PC-3 (cell line): ENCODE measurements around the gene SMPDL3A. TPM values are rescaled to one million over a fixed set of nuclear protein-coding genes. Genes with fewer than 3 reads are reported as not detected.

Experiments
- ATAC-seq: fragments of 200-7000 bp; cut with Tn5 transposase; 2 replicates; pipeline ENCODE4 v1.9.1; 2020; ENCODE audit warnings: mild to moderate bottlenecking, moderate library complexity
- BruUV-seq: library from RNA; stranded (reverse); fragments of 400-500 nt; replicated peaks from 2 replicates; lab custom pipeline; 2021; lab: Mats Ljungman, UMichigan
- CTCF ChIA-PET: fragments of 300-600 bp; sonication (Branson Sonifier 250); formaldehyde crosslinking; loops from one replicate; lab custom pipeline; 2022; ENCODE audit warnings: antibody characterized with exemption; lab: Charles Lee
- POLR2A ChIA-PET: fragments of 300-600 bp; sonication (Branson Sonifier 250); formaldehyde crosslinking; loops from one replicate; lab custom pipeline; 2022; ENCODE audit warnings: antibody characterized with exemption; ENCODE audit not compliant: unreplicated experiment; lab: Charles Lee
- DNase-seq: peaks from one replicate; pipeline ENCODE4 v3.0.0-alpha.2; 2015
- H2AFZ ChIP-seq: fragments of 300-600 bp; sonication (generic); 2 replicates; pipeline ENCODE4 v1.6.0; 2016; ENCODE audit warnings: antibody characterized with exemption, low read length
- H3F3A ChIP-seq: fragments of 300-600 bp; sonication (generic); one replicate; pipeline ENCODE4 v1.6.0; 2017; ENCODE audit warnings: antibody characterized with exemption, low read length, control low read depth, mild to moderate bottlenecking; ENCODE audit not compliant: unreplicated experiment
- H3K27ac ChIP-seq: fragments of 300-600 bp; sonication (generic); 2 replicates; pipeline ENCODE4 v1.5.1; 2016; ENCODE audit warnings: mild to moderate bottlenecking, low read length
- H3K27me3 ChIP-seq: fragments of 300-600 bp; sonication (generic); 2 replicates; pipeline ENCODE4 v1.6.1; 2016; ENCODE audit warnings: low read length, mixed read lengths
- H3K36me3 ChIP-seq: fragments of 300-600 bp; sonication (generic); 2 replicates; pipeline ENCODE4 v1.6.1; 2016; ENCODE audit warnings: low read depth, mixed run types, low read length, mixed read lengths
- H3K4me1 ChIP-seq: fragments of 300-600 bp; sonication (generic); 2 replicates; pipeline ENCODE4 v1.5.1; 2016; ENCODE audit warnings: low read length; ENCODE audit not compliant: insufficient read depth
- H3K4me2 ChIP-seq: fragments of 300-600 bp; sonication (generic); 2 replicates; pipeline ENCODE4 v1.6.0; 2016; ENCODE audit warnings: low read length
- H3K4me3 ChIP-seq: fragments of 300-600 bp; sonication (generic); 2 replicates; pipeline ENCODE4 v1.5.1; 2016; ENCODE audit warnings: mild to moderate bottlenecking, low read length, mixed read lengths
- H3K79me2 ChIP-seq: fragments of 300-600 bp; sonication (generic); 2 replicates; pipeline ENCODE4 v1.6.1; 2017; ENCODE audit warnings: low read length, mixed read lengths
- H3K9ac ChIP-seq: fragments of 300-600 bp; sonication (generic); 2 replicates; pipeline ENCODE4 v1.6.0; 2016; ENCODE audit warnings: mild to moderate bottlenecking, low read length
- H3K9me2 ChIP-seq: fragments of 300-600 bp; sonication (generic); replicated peaks from 2 replicates; pipeline ENCODE4 v1.6.1; 2016; ENCODE audit warnings: mixed run types, low read length, mixed read lengths
- H3K9me3 ChIP-seq: fragments of 300-600 bp; sonication (generic); 2 replicates; pipeline ENCODE4 v1.6.1; 2016; ENCODE audit warnings: low read length, mixed read lengths
- H4K20me1 ChIP-seq: fragments of 300-600 bp; sonication (generic); 2 replicates; pipeline ENCODE4 v1.6.1; 2016; ENCODE audit warnings: low read length, mixed read lengths
- EZH2 ChIP-seq: fragments of 300-600 bp; sonication (generic); IDR thresholded peaks from one replicate; pipeline ENCODE4 v1.6.1; 2017; ENCODE audit warnings: antibody characterized with exemption, mild to moderate bottlenecking, low read length; ENCODE audit not compliant: unreplicated experiment
- EZH2phosphoT487 ChIP-seq: fragments of 300-600 bp; sonication (generic); IDR thresholded peaks from 2 replicates; pipeline ENCODE4 v1.6.1; 2018; ENCODE audit warnings: mild to moderate bottlenecking, antibody characterized with exemption, low read length, borderline replicate concordance
- intact Hi-C: fragments of 100-400 bp; cut with micrococcal nuclease; formaldehyde crosslinking; loops from 2 replicates; pipeline ENCODE4 v1.9.0; 2023
- total RNA-seq: library from RNA; depleted of rRNA; stranded (reverse); fragments of >200 nt; gene quantifications from 2 replicates; pipeline ENCODE4 v1.2.3, GENCODE V29; 2014
- TF ChIP-seq, protein P1 (sequence below): fragments of 300-600 bp; sonication (generic); conservative IDR thresholded peaks from 2 replicates; pipeline ENCODE4 v1.5.1; 2017; ENCODE audit warnings: antibody characterized with exemption, low read depth, mild to moderate bottlenecking, low read length

SMPDL3A gene
- total RNA-seq, 1 experiment from 2014 or later: 4.6 TPM

DNA sequence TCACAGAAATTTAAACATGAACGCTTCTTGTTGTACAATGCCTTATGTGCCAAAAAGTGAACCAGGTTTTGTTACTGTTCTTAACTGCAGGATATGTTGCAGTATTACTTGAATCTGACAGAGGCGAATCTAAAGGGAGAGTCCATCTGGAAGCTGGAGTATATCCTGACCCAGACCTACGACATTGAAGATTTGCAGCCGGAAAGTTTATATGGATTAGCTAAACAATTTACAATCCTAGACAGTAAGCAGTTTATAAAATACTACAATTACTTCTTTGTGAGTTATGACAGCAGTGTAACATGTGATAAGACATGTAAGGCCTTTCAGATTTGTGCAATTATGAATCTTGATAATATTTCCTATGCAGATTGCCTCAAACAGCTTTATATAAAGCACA is 19.9 kb downstream of the SMPDL3A start:
- intact Hi-C loops: no loop called here
- no peak for ATAC-seq
- no TSS peak for BruUV-seq

DNA sequence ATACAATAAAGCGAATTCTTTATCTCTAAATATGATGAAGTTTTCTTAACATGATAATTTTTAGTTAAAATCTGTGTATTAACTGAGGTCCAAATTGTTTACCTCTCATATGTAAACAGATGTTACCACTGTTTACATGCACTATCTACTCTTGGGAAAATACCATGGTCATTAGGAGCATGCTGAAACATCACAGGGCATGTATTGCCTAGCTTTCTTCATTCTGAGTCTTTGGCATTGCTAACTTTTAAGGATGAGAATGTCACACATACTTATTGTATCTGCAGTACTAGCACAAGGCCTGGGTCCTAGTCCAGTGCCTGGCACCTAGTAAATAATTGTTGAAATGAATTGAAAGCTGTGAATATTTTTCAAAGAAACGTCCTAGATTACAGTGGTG is 20.6 kb downstream of the SMPDL3A start:
- Histone ChIP-seq H3K27me3 (no peaks in the 10 kb centered on the region), H3F3A (no peaks in the 10 kb centered on the region), H3K4me2 (no peak overlapping the region), H3K4me1 (no peaks in the 10 kb centered on the region), H3K9ac (no peak overlapping the region), H3K9me2 (no peaks in the 10 kb centered on the region), H3K4me3 (no peak overlapping the region), H3K9me3 (no peaks in the 10 kb centered on the region), H3K36me3 (no peaks in the 10 kb centered on the region), H3K79me2 (no peaks in the 10 kb centered on the region), H4K20me1 (no peaks in the 10 kb centered on the region), H2AFZ (no peak overlapping the region), H3K27ac (no peak overlapping the region)
- POLR2A ChIA-PET: no interaction called here
- DNase-seq: no peak
- intact Hi-C loops: no loop called here
- CTCF ChIA-PET: no interaction called here
- BruUV-seq: no TSS peak
- TF ChIP-seq EZH2 (no peak), EZH2phosphoT487 (no peak)
- TF ChIP-seq, protein P1, sequence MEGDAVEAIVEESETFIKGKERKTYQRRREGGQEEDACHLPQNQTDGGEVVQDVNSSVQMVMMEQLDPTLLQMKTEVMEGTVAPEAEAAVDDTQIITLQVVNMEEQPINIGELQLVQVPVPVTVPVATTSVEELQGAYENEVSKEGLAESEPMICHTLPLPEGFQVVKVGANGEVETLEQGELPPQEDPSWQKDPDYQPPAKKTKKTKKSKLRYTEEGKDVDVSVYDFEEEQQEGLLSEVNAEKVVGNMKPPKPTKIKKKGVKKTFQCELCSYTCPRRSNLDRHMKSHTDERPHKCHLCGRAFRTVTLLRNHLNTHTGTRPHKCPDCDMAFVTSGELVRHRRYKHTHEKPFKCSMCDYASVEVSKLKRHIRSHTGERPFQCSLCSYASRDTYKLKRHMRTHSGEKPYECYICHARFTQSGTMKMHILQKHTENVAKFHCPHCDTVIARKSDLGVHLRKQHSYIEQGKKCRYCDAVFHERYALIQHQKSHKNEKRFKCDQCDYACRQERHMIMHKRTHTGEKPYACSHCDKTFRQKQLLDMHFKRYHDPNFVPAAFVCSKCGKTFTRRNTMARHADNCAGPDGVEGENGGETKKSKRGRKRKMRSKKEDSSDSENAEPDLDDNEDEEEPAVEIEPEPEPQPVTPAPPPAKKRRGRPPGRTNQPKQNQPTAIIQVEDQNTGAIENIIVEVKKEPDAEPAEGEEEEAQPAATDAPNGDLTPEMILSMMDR: no peak
- ATAC-seq: no peak

More for the DNA sequence above, 19.9 kb downstream of the SMPDL3A start:
- Histone ChIP-seq H3K27ac (no peak overlapping the region), H3K4me3 (no peak overlapping the region), H3K79me2 (no peaks in the 10 kb centered on the region), H3K4me2 (no peak overlapping the region), H3K9me3 (no peaks in the 10 kb centered on the region), H3K9ac (no peak overlapping the region), H3K27me3 (no peaks in the 10 kb centered on the region), H3F3A (no peaks in the 10 kb centered on the region), H3K4me1 (no peaks in the 10 kb centered on the region), H3K36me3 (no peaks in the 10 kb centered on the region), H2AFZ (no peak overlapping the region), H4K20me1 (no peaks in the 10 kb centered on the region), H3K9me2 (no peaks in the 10 kb centered on the region)
- POLR2A ChIA-PET: no interaction called here
- CTCF ChIA-PET: no interaction called here
- DNase-seq: no peak
- TF ChIP-seq, protein P1: no peak
- no peak for TF ChIP-seq EZH2phosphoT487
- TF ChIP-seq EZH2: no peak

DNA sequence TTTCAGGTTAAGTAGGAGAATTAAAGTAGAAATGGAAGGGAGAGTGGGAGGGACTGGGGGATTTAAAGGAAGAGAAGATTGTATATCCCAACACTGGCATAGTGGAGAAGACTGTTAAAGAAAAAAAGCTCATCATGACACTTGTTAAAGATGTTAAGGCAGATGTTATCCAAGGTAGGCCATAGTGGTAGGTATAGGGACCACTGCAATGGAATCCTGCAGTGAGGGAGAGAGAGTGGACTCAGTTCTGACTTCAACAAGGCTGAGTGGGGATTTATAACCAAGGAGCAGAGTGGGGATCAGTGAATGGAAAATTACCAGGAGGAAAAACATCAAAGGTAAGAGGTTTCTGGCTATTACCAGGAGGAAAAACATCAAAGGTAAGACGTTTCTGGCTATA is 21.1 kb downstream of the SMPDL3A start:
- Histone ChIP-seq H3K27ac (no peak overlapping the region), H2AFZ (no peak overlapping the region), H4K20me1 (no peaks in the 10 kb centered on the region), H3K4me1 (no peaks in the 10 kb centered on the region), H3K9me3 (no peaks in the 10 kb centered on the region), H3K9me2 (no peaks in the 10 kb centered on the region), H3F3A (no peaks in the 10 kb centered on the region), H3K9ac (no peak overlapping the region), H3K4me2 (no peak overlapping the region), H3K27me3 (no peaks in the 10 kb centered on the region), H3K36me3 (no peaks in the 10 kb centered on the region), H3K79me2 (no peaks in the 10 kb centered on the region), H3K4me3 (no peak overlapping the region)
- no TSS peak for BruUV-seq
- DNase-seq (no peak), ATAC-seq (no peak)
- POLR2A ChIA-PET: no interaction called here
- TF ChIP-seq EZH2phosphoT487 (no peak), EZH2 (no peak)
- TF ChIP-seq, protein P1: no peak
- CTCF ChIA-PET: no interaction called here
- intact Hi-C loops: no loop called here
